22Rv1 (cell line): ENCODE data around the gene FAM221B.

Experiments
- H3K27ac ChIP-seq: fragments of 450-650 bp; 2 replicates; pipeline ENCODE4 v1.5.1; 2017
- CTCF ChIP-seq: fragments of 450-650 bp; IDR thresholded peaks from 2 replicates; pipeline ENCODE4 v1.5.1; 2017; ENCODE audit warnings: mild to moderate bottlenecking
- ZFX ChIP-seq: fragments of 450-650 bp; IDR thresholded peaks from 2 replicates; pipeline ENCODE4 v1.6.1; 2017; ENCODE audit warnings: antibody characterized with exemption, borderline replicate concordance

Gene FAM221B

DNA sequence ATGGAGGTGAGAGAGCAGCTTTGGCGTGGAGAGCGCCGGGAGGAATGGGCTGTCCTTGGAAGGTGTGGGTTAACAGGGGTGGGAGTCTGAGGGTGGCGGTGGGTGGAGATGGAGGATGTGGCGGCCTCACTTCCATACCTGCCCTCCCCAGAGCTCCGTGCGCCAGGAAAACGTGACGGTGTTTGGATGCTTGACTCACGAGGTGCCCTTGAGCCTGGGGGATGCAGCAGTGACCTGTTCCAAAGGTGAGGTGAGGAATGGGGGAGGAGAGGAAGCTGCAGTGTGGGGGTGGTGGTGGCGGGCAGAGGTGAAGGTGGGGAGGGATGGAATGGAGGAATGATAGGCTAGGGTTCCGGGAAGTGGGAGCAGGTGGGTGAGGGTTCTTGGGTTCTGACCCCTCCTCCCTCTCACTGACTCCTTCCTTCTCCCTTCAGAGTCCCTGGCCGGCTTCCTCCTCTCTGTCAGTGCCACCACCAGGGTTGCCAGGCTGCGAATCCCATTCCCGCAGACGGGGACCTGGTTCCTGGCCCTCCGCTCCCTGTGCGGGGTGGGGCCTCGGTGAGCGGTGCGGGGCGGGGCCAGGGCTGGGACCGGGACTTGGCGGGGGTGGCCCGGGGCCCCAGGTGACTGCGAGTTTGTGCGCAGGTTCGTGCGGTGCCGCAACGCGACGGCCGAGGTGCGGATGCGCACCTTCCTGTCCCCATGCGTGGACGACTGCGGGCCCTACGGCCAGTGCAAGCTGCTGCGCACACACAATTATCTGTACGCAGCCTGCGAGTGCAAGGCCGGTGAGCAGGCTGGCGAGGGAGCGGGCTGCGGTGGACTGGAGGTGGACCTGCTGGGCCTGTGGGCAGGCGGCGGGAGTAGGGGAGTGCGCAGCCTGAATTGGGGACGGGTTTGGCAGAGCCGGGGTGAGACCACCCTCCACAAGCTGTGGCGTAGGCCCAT, 17.6 kb upstream of the FAM221B start:
- H3K27ac ChIP-seq: peak overlapping the region; percentile 89

DNA sequence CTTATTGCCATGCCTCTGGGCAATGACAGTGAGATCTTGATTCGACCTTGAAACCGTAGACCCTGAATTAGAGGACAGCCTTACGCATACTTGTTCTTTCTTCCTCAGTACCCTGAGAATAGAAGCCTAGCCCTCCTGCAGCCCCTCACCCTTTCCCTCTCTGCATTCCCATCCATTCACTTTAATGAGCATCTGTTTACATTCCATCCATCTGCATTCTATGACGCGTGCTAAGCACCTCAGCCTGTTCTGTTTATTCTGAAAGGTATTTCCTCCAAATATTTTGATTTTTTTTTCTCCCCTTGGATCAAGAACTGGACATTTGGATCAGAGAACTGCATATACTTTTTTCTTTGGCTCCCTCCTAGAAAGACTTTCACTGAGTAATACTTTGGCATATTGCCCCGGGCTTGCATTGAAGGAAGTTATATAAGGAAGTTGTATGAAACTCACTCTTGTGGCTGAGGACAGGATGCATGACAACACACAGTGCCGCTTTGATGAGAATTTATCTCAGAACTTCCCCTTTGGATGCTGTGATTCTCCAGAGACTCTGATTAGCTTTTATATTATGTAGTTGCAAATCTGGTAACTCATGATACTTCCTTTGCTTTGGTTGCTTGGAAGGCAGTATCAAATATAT, 16.2 kb upstream of the FAM221B start:
- H3K27ac ChIP-seq: peak overlapping the region; percentile 89
- TF ChIP-seq CTCF: no peak
- no peak for TF ChIP-seq ZFX

More for the DNA sequence above, 17.6 kb upstream of the FAM221B start:
- TF ChIP-seq ZFX (no peak), CTCF (no peak)

- TF ChIP-seq CTCF (no peak), ZFX (no peak)
- peak overlapping the region; percentile 89; the same call in 1 of the 2 replicates for H3K27ac ChIP-seq
Measured at GRCh38 chr9:35842795-35843194, 14.3 kb upstream of the FAM221B start.

- H3K27ac ChIP-seq: no peak overlapping the region
- TF ChIP-seq CTCF: no peak
- TF ChIP-seq ZFX: no peak
Measured at GRCh38 chr9:35842020-35842745, 13.7 kb upstream of the FAM221B start.

DNA sequence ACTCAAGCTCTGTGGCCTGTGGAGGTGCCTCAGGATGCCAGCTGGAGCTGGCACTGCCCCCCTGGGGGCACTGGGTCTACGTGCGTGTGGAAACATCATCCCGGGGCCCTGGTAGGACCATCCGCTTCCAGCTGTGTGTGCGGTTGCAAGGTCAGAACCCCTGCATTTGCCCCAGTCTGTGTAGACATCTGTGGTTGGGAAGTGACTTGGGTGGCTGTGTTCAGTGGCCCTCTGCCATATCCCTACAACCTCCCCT, 13.0 kb upstream of the FAM221B start:
- H3K27ac ChIP-seq: no peak overlapping the region
- TF ChIP-seq CTCF: no peak
- TF ChIP-seq ZFX: no peak

DNA sequence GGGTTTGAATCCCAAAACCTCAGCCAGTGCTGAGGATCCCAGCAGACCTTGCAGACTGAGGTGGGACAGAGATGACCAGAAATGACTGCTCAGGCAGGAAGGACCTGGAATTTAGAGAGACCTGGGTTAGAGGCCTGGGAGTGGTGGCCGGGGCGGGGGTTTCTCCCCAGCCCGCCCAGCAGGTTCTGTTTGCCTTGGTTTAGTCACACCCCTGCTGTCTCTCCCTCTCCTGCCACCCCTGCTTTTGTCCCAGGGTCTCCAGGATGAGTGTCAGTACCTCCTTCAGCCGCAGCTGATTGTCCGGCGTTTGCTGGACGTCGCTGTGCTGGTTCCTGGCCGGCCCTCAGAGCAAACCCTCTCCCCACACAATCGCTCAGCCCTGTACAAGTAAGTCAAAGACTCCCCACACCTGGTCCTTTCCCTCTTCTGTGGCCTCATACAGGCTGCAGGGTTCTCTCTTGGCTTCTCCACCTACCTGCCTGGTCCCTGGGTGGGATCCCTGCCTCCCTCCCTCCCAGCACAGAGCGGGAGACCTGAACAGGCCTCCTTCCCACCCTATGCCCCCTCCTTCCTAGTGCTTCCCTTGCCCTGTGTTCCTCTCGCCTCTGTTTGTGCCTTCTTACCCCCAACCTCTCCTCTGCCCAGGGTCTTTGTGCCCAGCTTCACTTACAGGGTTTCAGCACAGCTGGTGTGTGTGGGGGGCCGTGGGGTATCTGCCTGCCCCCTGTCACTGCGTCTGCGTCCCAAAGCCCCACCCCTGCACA, 12.5 kb upstream of the FAM221B start:
- TF ChIP-seq CTCF (no peak), ZFX (no peak)
- no peak overlapping the region for H3K27ac ChIP-seq
